GM21723 (cell line): ENCODE data around the gene DCUN1D1.

ENCODE experiments used
- ATAC-seq: cut with Tn5 transposase; IDR thresholded peaks from one replicate; pipeline ENCODE4 v1.9.1; 2021; ENCODE audit warnings: mild to moderate bottlenecking, moderate library complexity; ENCODE audit not compliant: unreplicated experiment

DCUN1D1 gene

GRCh38 chr3:182973047-182973446 is 7.3 kb downstream of the DCUN1D1 start:
- ATAC-seq, result no peak

DNA sequence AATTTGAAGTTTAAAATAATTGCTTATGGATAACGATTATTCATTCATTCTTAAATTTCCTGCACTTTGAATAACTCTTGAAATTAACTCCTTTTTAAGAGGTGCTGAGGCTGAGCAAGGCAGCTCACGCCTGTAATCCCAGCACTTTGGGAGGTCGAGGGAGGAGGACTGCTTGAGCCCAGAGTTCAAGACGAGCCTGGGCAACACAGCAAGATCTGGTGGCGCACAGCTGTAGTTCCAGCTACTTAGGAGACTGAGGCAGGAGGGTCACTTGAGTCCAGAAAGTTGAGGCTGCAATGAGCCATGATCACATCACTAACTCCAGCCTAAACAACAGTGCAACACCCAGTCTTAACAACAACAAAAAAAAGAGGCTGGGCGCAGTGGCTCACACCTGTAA is 8.0 kb downstream of the DCUN1D1 start:
- ATAC-seq, result no peak

DNA sequence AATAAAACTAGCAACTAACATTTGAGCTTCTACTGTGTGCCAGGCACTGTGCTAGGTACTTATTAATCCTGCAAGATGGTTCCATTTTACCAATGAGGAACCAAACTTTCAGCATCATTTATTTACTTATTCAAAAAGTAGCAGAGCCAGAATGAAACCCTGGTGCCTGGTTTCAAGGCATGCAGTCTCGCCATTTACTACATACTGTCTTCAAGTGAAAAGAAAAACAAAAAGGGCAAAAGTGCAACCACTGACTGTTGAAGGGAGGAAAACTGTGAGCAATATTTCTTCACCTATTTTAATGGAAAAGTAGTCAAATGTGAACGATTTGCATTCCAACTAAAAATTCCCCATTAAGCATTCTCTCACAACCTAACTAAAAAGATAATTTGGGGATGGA is 8.7 kb downstream of the DCUN1D1 start:
- peak; percentile 35 for ATAC-seq

DNA sequence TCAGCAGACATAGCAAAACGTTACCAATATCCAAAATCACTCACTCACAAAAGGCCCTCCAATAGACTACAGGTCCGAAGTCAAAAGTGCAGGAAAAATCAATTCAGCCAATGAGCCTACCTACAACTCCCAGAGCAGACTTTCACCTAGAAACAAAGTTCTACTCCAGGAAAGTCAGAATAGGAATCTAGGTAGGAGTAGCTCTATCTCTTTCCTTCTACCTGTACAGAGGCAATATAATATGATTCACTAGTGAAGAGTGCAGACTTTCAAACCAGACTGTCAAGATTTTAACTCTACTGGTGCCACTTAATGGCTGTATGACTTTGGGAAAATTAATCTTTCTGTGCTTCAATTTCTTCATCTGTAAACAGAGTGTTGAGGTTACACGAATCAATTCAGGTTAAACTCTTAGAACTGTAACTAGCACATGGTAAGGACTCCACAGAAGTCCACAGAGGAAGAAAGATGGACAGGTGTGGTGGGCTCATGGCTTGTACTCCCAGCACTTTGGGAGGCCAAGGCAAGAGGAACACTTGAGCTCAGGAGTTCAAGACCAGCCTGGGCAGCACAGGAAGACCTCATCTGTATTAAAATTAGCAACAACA is 9.4 kb downstream of the DCUN1D1 start:
- ATAC-seq, result no peak

DNA sequence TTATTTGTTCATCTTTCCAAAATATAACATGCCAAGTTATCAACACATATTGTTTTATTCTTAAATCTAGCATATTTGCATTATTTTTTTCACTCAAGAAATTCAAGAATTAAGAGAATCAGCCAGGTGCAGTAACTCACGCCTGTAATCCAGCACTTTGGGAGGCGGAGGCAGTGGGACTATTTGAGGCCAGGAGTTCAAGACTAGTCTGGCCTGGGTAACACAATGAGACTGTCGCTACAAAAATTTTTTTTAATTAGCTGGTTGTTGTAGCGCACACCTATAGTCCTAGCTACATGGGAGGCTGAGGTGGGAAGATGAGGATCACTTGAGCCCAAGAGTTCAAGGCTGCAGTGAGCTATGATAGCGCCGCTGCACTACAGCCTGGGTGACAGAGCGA is 10.5 kb downstream of the DCUN1D1 start:
- no peak for ATAC-seq

GRCh38 chr3:182969277-182969676 is 11.1 kb downstream of the DCUN1D1 start:
- ATAC-seq, result no peak

DNA sequence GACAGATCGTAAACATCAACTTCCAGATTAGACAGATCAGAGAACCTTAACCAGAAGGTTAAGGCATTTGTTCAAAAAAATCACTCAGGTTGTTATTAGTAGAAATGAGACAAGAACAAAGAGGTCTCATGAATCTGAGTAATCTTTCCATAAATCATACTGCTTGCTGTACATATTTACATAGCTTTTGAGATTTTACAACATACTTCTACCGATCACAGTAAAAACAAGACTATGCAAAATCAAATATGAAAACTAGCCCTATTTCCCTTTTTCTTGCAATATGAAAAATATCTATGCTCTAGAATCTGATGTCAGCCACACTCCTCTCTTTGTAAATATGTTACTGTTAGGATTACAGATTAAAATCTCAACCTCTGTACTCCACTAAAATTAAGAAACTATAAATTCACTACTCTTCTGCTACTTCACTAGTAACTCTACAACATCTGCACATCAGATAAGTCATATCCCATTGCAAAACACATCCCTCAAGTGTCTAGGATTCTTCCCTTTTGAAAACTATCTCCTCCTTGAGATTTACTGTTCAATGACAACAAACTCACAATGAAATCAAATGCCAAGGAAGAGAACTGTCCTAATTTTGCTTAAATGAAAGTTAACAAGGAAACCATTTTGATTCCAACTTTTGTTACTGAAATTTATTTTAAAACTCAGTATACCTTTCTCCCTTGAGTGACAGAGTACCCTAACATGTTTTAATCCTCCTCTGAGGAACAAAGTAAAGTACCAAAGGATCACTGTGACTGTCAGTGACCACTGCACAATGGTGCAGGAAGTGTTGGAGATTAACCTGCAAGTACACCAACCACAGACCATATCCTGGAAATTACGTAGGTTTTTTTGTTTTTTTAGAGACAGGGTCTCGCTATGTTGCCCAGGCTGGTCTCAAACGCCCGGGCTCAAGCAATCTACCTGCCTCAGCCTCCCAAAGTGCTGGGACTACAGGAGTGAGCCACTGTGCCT is 12.8 kb downstream of the DCUN1D1 start:
- ATAC-seq, result peak; percentile 45

GRCh38 chr3:182965861-182966366 is 14.4 kb downstream of the DCUN1D1 start:
- no peak for ATAC-seq

GRCh38 chr3:182964179-182964578 is 16.2 kb downstream of the DCUN1D1 start:
- ATAC-seq, result no peak

- no peak for ATAC-seq
These were observed 18.2 kb downstream of the DCUN1D1 start for GRCh38 chr3:182962166-182962565.

DNA sequence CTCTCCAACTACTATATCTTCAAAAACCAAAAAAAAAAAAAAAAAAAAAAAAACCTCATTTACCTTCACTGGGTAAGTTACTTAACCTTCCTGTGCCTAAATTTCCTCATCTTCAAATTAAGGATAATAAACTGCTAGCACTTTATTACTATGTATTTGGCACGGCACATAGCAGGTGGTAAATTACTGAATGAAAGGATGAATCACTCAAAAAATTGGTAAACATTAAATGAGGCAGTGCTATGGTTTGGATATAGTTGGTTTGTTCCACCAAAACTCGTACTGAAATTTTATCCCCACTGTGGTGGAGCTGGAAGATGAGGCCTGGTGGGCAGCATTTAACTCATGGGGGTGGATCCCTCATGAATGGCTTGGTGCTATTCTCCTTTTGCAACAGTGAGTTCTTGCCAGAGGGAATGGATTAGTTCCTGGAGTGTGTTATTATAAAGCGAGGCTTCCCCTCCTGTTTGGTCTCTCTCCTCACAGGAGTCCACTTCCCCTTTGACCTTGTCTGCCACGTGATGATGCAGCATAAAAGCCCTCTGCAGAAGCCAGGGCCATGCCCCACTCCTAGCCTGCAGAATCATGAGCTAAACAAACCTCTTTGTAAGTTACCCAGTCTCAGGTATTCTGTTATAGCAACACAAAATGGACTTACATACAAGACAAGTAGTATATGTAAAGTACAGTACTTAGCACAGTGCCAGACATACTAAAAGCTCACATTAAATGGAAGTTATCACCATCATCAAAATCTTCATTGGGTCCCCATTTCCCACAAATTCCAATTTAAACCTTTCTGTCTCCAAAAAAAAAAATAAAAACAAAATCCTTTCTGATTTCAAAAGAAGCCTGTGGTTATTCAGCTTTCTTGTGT is 20.6 kb downstream of the DCUN1D1 start:
- no peak for ATAC-seq

DNA sequence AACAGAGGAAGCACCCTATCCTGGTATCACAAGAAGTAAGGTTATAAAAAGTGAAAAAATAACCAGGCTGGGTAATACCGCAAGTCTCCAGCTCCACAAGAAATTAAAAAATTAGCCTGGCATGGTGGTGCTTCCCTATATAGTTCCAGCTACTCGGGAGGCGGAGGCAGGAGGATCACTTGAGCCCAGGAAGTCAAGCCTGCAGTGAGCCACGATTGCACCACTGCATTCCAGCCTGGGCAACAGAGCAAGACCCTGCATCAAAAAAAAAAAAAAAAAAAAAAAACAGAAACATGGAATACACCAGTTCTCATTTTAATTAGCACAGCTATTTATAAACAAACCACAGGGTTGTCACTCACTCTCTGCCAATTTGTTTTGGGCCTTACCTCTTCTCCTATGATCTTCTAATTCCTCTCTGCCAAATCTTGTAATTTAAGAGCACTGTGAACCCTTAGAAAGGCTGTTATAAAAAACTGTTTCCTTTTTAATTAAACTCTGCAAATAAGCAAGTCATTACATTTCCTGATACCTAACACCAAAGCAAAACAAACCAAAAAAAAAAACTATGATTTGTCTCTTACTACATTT is 22.6 kb downstream of the DCUN1D1 start:
- no peak for ATAC-seq

DNA sequence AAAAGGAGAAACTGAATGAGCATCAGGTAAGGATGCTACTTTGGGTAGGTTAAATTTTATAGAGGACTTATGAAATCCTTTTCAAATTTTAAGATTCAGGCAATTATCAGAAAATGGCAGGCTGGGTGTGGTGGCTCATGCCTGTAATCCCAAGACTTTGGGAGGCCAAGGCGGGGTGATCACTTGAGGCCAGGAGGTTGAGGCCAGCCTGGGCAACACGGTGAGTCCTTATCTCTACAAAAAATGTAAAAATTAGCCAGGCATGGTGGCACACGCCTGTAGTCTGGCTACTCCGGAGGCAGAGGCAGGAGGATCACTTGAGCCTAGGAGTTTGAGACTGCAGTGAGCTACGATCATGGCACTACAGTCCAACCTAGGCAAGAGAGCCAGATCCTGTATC is 23.1 kb downstream of the DCUN1D1 start:
- ATAC-seq, result no peak

DNA sequence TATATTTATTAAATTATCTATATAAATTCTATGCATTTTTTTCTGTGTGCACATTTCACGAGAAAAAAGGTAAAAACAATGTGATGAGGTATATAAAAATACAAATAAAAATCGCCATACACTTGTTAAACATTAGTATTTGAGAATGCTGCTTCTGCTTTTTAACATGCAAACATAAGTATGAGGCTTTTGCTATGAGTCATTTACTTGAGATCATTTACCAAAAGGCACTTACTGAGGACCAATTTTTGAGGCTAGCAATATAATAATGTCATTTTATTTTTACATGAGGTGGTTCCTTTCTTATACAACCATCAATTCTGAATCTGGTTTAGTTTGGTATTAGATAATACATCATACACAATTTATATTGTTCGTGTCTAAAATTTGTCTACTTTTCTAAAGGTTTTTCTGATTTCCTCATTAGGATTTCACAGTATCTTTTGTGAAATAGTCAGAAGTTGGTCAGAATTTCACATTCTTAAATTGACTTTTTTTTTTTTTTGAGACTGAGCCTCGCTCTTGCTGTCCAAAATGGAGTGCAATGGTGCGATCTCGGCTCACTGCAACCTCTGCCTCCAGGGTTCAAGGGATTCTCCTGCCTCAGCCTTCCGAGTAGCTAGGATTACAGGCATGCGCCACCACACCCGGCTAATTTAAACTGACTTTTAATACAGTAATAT is 25.6 kb downstream of the DCUN1D1 start:
- ATAC-seq, result peak; percentile 90

DNA sequence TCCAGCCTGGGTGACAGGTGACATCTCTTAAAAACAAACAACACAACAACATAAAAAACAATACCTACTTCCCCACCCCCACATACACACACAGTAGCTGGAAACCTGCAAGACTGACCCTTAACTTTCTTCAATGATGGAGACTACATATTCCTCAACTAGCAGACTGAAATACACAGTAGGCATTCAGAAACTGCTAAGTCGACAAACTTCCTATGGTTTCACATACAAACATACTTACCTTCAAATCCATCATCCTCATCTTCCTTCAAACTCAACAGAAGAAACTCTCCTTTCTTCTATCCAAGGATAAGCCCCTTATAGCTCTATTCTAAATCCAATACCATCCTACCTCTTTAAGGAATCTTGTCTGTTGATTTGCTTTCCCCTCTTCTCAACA is 30.6 kb downstream of the DCUN1D1 start:
- no peak for ATAC-seq

- no peak for ATAC-seq
These were observed 32.0 kb downstream of the DCUN1D1 start for GRCh38 chr3:182948305-182948704.

DNA sequence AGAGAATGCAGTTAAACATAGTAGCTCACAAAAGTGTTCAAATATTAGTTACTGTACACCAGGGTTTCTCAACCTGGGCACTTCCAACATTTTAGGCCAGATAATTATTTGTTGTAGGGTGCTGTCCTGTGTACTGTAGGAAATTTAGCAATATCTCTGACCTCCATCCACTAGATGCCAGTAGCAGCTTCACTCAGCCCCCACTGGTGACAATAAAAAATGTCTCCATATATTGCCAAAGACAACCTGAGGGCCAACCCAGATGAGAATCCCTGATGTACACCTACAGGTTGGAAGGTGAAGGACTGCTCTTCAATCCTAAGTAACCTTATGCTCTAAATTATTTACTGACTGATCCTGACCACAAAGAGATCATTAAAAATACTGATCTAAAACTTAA is 32.5 kb downstream of the DCUN1D1 start:
- no peak for ATAC-seq

DNA sequence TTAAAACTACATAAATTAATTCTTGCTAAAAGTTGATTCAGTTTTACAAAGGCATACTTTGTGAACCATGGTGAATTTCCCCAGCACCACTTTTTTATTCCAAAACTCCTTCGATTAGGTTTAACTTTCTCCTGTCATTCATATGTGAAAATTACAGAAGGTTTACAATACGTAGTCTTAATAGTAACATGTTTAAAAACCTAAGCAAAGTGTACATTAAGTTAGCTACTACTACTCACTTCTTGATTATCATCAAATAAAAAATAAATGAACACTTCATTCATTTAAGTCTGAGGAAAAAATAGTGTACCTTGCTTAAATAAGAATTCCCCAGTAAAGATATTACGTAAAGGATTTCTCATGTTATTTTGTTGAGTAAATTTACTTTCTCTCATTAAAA is 38.6 kb downstream of the DCUN1D1 start:
- ATAC-seq, result no peak

DNA sequence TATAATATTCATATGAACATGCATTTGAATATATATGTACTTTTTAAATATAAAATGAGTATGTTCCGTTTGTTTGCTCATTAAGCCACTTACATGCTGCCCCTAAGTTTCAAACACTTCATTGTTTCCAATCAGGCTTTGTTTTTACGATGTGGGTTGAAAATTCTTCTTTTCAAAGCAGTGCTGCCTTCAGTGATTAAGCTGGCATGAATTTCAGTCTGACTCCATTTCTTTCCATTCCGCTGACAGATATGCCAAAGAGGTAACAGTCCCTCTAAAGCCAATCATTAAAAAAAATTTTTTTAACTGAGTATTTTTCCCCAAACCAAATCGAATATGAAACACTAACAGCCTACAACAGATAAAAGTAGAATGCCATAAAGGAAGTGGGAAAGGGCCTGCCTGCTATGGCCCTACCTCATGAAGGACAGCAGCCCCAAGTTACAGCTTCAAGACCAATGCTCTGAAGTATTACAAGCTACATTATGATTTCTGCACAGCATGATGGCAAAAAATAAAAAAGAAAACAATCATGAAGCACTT is 40.0 kb downstream of the DCUN1D1 start:
- ATAC-seq, result no peak
